Lung (tissue), 12 donors: ENCODE results near the gene ZC3H18. TPM values are rescaled to one million over a fixed set of nuclear protein-coding genes. Genes with fewer than 3 reads are reported as not detected.
"Not testable (repeated sequence)": the region's sequence is repeated elsewhere in the genome, so short reads cannot be mapped to it uniquely, and the experiment has no call there.

Experiments
- ATAC-seq: fragments of 200-7000 bp; cut with Tn5 transposase; one replicate; pipeline ENCODE4 v1.9.1; 2020; ENCODE audit warnings: moderate number of reproducible peaks; ENCODE audit not compliant: insufficient read depth, low FRiP score
- DNase-seq, 3 donors: peaks; one replicate each; pipeline ENCODE4 v3.0.0-alpha.2; 2013 to 2017
- H3K27ac ChIP-seq, 2 donors: one replicate each; pipeline ENCODE4 v1.5.1; 2013; ENCODE audit warnings: mild to moderate bottlenecking in 2 of 2, moderate library complexity in 2 of 2, control low read depth in 1 of 2, inconsistent platforms in 1 of 2, low read depth in 1 of 2, low read length in 1 of 2
- H3K27me3 ChIP-seq, 3 donors: one replicate each; pipeline ENCODE4 v1.5.1; 2013; ENCODE audit warnings: low read length in 2 of 3; ENCODE audit not compliant: control insufficient read depth in 3 of 3, insufficient read depth in 3 of 3
- H3K36me3 ChIP-seq, 4 donors: one replicate each; pipeline ENCODE4 v1.5.1; 2013; ENCODE audit warnings: low read length in 4 of 4, mild to moderate bottlenecking in 1 of 4, moderate library complexity in 1 of 4; ENCODE audit not compliant: control insufficient read depth in 4 of 4, insufficient read depth in 4 of 4
- H3K4me1 ChIP-seq, 5 donors: one replicate each; pipeline ENCODE4 v1.5.1; 2013; ENCODE audit warnings: low read length in 5 of 5, mild to moderate bottlenecking in 2 of 5, moderate library complexity in 1 of 5; ENCODE audit not compliant: control insufficient read depth in 5 of 5, insufficient read depth in 5 of 5
- H3K4me3 ChIP-seq: one replicate; pipeline ENCODE4 v1.5.1; 2013; ENCODE audit warnings: mild to moderate bottlenecking, control low read depth, moderate library complexity
- H3K9ac ChIP-seq, 2 donors: one replicate each; pipeline ENCODE4 v1.5.1; 2013; ENCODE audit warnings: low read length in 2 of 2, control low read depth in 1 of 2; ENCODE audit not compliant: insufficient read depth in 1 of 2
- H3K9me3 ChIP-seq, 4 donors: one replicate each; pipeline ENCODE4 v1.5.1; 2013; ENCODE audit warnings: low read length in 3 of 4, mild to moderate bottlenecking in 1 of 4, moderate library complexity in 1 of 4; ENCODE audit not compliant: control insufficient read depth in 4 of 4, insufficient read depth in 3 of 4
- CTCF ChIP-seq: IDR thresholded peaks from 2 replicates; pipeline ENCODE4 v1.5.1; 2012; ENCODE audit warnings: mild to moderate bottlenecking; ENCODE audit errors: control extremely low read depth, extremely low read depth
- WGBS, 2 donors: extraction: QIAGEN DNeasy Blood & Tissue Kit; methylation state at CpG; one replicate each; pipeline ENCODE4 v1.1.7; 2013; 5-methylcytosine and 5-hydroxymethylcytosine counted together
- polyA plus RNA-seq, 2 donors: library from polyadenylated mRNA; stranded (reverse); fragments of 200-250 nt; gene quantifications; one replicate each; pipeline ENCODE4 v1.2.1, GENCODE V29; 2013
- total RNA-seq, 2 donors: library from RNA; depleted of rRNA in 1 of 2; stranded (reverse); fragments of >200 nt in 1 of 2; gene quantifications; one replicate each; pipeline ENCODE4 v1.2.1, GENCODE V29; 2014 to 2021
- donor health status: control.
- donor health status: control.
- donor health status: Bipolar disorder and iron deficiency.
- donor health status: healthy.
- donor health status: DM: yes; HTN: yes; CAD: no.

ZC3H18 gene
- total and polyA plus RNA-seq, 4 donors: 21.2 to 44.0 (median 28.6) TPM

DNA sequence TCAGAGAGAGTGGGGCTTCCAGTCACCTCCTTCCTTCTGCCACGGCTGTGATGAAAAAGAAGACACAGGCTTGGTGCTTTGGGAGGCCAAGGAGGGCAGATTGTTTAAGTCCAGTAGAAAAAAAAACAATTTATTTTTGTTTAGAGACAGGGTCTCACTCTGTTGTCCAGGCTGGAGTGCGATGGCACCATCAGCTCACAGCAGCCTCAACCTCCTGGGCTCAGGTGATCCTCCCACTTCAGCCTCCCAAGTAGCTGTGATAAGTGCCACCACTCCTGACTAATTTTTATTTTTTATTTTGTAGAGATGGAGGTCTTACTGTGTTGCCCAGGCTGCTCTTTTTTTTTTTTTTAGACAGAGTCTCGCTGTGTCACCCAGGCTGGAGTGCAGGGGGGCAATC, 95.4 kb downstream of the ZC3H18 start:
- WGBS, 2 donors: 91 to 96% methylated on average over 3 of the region's 3 CpGs
- Histone ChIP-seq H3K9me3 (no peaks in the 10 kb centered on the region), H3K36me3 (no peaks in the 10 kb centered on the region), H3K27me3 (no peaks in the 10 kb centered on the region), H3K4me1 (peaks cover 2 to 13% (median 5%) of the 10 kb centered on the region in 5 donors), H3K27ac (no peak overlapping the region), H3K4me3 (no peak overlapping the region), H3K9ac (no peak overlapping the region)
- DNase-seq: no peak
- ATAC-seq: no peak
- TF ChIP-seq CTCF: no peak

- no peak overlapping the region for H3K9ac ChIP-seq
- TF ChIP-seq CTCF: no peak
- H3K36me3 ChIP-seq: peaks cover 0 to 6% (median 0%) of the 10 kb centered on the region in 4 donors
- no peak for DNase-seq
- H3K4me3 ChIP-seq: no peak overlapping the region
- peaks cover 0 to 6% (median under 1%) of the 10 kb centered on the region in 5 donors for H3K4me1 ChIP-seq
- no peaks in the 10 kb centered on the region for H3K9me3 ChIP-seq
- ATAC-seq: no peak
- 80 to 84% methylated on average over 5 of the region's 5 CpGs for WGBS, 2 donors
- no peak overlapping the region for H3K27ac ChIP-seq
- H3K27me3 ChIP-seq: no peaks in the 10 kb centered on the region
Observed at GRCh38 chr16:88667461-88667860, 97.3 kb downstream of the ZC3H18 start.

DNA sequence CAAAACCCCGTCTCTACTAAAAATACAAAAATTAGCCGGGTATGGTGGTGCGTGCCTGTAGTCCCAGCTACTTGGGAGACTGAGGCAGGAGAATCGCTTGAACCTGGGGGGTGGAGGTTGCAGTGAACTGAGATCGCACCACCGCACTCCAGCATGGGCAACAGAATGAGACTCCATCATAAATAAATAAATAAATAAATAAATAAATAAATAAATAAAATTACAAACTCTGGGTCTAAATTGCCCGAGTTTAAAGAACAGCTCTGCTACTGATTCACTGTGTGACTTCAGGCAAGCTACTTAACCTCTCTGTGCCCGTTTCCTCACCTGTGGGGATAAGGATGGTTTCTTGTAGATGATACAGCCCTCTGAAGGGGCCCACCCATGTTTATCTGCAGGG, 99.3 kb downstream of the ZC3H18 start:
- not testable (repeated sequence) for H3K4me3 ChIP-seq, H3K27ac ChIP-seq, ATAC-seq, DNase-seq, H3K9ac ChIP-seq, H3K4me1 ChIP-seq, H3K36me3 ChIP-seq, H3K9me3 ChIP-seq, H3K27me3 ChIP-seq
- WGBS, 2 donors: 92 to 96% methylated on average over 8 of the region's 8 CpGs

- Histone ChIP-seq H3K4me3 (no peak overlapping the region), H3K4me1 (peaks cover 0 to under 1% (median 0%) of the 10 kb centered on the region in 5 donors), H3K27ac (no peak overlapping the region), H3K9ac (no peak overlapping the region), H3K27me3 (no peaks in the 10 kb centered on the region), H3K9me3 (no peaks in the 10 kb centered on the region), H3K36me3 (peaks cover 0 to 6% (median 0%) of the 10 kb centered on the region in 4 donors)
- 92 to 93% methylated on average over 10 of the region's 10 CpGs for WGBS, 2 donors
- no peak for TF ChIP-seq CTCF
- DNase-seq (no peak), ATAC-seq (no peak)
Observed at GRCh38 chr16:88669980-88670379, 99.8 kb downstream of the ZC3H18 start.
